Measurements from ENCODE around the gene ATG3. TPM values are rescaled to one million over a fixed set of nuclear protein-coding genes. Genes with fewer than 3 reads are reported as not detected.

Gene ATG3
- total and polyA plus RNA-seq, 9 of the 15 experiments (the other 6 are each of a cell fraction or from before 2014, with no cell fraction given), result 48.7 to 107 (median 64.7) TPM

DNA sequence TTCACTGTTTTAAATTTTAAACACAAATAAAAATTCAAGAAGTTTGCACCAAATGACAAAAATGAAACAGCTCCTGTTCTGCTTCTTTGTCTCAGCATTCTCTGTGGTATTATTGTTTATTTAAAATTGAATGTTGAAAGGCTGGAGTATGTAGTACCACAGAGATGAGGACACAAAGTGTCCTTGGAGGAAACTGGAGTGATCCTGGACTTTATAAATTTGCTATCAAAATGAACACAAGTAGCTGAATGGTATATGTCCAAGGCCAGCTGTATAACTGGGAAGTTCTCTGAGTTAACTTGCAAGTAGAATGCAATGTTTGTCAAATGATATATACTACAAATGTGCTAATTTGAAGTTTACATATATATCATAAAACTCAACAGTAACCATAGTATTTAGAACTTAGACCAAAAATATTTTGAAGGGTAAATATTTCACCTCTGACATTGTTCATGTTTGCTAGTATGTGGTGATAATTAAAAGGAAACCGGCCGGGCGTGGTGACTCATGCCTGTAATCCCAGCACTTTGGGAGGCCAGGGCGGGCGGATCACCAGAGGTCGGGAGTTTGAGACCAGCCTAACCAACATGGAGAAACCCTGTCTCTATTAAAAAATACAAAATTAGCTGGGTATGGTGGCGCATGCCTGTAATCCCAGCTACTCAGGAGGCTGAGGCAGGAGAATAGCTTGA is 74.8 kb downstream of the ATG3 start:
- Histone ChIP-seq H3K9me3 (replicated peaks; ENCODE audit: control insufficient read depth, insufficient read depth, low read depth, low read length) (no peaks in the 10 kb centered on the region), H3K9me1 (ENCODE audit: control insufficient read depth, insufficient read depth, low read length) (no peaks in the 10 kb centered on the region), H3K79me2 (ENCODE audit: control insufficient read depth, insufficient read depth, low read length) (no peaks in the 10 kb centered on the region), H4K20me1 (replicated peaks; ENCODE audit: control insufficient read depth, insufficient read depth, low read length) (no peaks in the 10 kb centered on the region), H3K4me1 (replicated peaks in 1 of 2; ENCODE audit: control insufficient read depth in 2 of 2, insufficient read depth in 2 of 2, low read length in 2 of 2) (no peaks in the 10 kb centered on the region), H3K4me3 (no peak overlapping the region), H3K36me3 (ENCODE audit: control insufficient read depth, insufficient read depth, low read length) (no peaks in the 10 kb centered on the region), H3K27ac (ENCODE audit: extremely low read depth, low read depth, low read length) (no peak overlapping the region), H2AFZ (ENCODE audit: low read depth, low read length) (no peak overlapping the region), H3K9ac (ENCODE audit: insufficient read depth in 1 of 2, low read depth in 2 of 2, low read length in 2 of 2) (no peak overlapping the region), H3K27me3 (ENCODE audit: control insufficient read depth in 2 of 2, insufficient read depth in 2 of 2, low read length in 2 of 2) (no peaks in the 10 kb centered on the region; a peak in 1 of 5 replicates), H3K4me2 (ENCODE audit: insufficient read depth, low read length) (no peak overlapping the region)
- FAIRE-seq, result no peak
- no TSS peak for BruUV-seq (replicated peaks)
- intact Hi-C loops (cut with micrococcal nuclease), result no loop called here
- ATAC-seq, result no peak
- POLR2A ChIA-PET, result no interaction called here
- TF ChIP-seq ATF1 (CRISPR knock-in tag; IDR thresholded peaks at IDR 0.05) (no peak), ATF1 (tag; IDR thresholded peaks at IDR 0.05) (no peak), SREBF1 (IDR thresholded peaks at IDR 0.05; ENCODE audit: borderline replicate concordance, low read depth, low read length) (no peak), RBM39 (optimal IDR thresholded peaks at IDR 0.05; ENCODE audit: low read depth, low read length) (no peak), GTF2F1 (IDR thresholded peaks at IDR 0.05; ENCODE audit: low read depth, low read length) (no peak), TEAD2 (tag; IDR thresholded peaks at IDR 0.05) (no peak), HDAC1 (IDR thresholded peaks at IDR 0.05) (no peak), POLR2AphosphoS2 (IDR thresholded peaks at IDR 0.05; ENCODE audit: low read length) (no peak), ZNF766 (CRISPR knock-in tag; conservative IDR thresholded peaks at IDR 0.05) (no peak), CAMTA2 (CRISPR knock-in tag; conservative IDR thresholded peaks at IDR 0.05) (no peak), JUN (IDR thresholded peaks at IDR 0.05; ENCODE audit: borderline replicate concordance, low read depth, low read length) (no peak), JUN (CRISPR knock-in tag; IDR thresholded peaks at IDR 0.05; ENCODE audit: borderline replicate concordance) (no peak), RFX5 (IDR thresholded peaks at IDR 0.05; ENCODE audit: low read depth, low read length) (no peak), ZNF224 (CRISPR knock-in tag; IDR thresholded peaks at IDR 0.05) (no peak), NFATC3 (IDR thresholded peaks at IDR 0.05) (no peak), U2AF1 (optimal IDR thresholded peaks at IDR 0.05; ENCODE audit: low read depth, low read length) (no peak)
- TF ChIP-seq, protein P1, sequence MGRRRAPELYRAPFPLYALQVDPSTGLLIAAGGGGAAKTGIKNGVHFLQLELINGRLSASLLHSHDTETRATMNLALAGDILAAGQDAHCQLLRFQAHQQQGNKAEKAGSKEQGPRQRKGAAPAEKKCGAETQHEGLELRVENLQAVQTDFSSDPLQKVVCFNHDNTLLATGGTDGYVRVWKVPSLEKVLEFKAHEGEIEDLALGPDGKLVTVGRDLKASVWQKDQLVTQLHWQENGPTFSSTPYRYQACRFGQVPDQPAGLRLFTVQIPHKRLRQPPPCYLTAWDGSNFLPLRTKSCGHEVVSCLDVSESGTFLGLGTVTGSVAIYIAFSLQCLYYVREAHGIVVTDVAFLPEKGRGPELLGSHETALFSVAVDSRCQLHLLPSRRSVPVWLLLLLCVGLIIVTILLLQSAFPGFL (CRISPR knock-in tag; IDR thresholded peaks at IDR 0.05), result no peak
- TF ChIP-seq, protein P2, sequence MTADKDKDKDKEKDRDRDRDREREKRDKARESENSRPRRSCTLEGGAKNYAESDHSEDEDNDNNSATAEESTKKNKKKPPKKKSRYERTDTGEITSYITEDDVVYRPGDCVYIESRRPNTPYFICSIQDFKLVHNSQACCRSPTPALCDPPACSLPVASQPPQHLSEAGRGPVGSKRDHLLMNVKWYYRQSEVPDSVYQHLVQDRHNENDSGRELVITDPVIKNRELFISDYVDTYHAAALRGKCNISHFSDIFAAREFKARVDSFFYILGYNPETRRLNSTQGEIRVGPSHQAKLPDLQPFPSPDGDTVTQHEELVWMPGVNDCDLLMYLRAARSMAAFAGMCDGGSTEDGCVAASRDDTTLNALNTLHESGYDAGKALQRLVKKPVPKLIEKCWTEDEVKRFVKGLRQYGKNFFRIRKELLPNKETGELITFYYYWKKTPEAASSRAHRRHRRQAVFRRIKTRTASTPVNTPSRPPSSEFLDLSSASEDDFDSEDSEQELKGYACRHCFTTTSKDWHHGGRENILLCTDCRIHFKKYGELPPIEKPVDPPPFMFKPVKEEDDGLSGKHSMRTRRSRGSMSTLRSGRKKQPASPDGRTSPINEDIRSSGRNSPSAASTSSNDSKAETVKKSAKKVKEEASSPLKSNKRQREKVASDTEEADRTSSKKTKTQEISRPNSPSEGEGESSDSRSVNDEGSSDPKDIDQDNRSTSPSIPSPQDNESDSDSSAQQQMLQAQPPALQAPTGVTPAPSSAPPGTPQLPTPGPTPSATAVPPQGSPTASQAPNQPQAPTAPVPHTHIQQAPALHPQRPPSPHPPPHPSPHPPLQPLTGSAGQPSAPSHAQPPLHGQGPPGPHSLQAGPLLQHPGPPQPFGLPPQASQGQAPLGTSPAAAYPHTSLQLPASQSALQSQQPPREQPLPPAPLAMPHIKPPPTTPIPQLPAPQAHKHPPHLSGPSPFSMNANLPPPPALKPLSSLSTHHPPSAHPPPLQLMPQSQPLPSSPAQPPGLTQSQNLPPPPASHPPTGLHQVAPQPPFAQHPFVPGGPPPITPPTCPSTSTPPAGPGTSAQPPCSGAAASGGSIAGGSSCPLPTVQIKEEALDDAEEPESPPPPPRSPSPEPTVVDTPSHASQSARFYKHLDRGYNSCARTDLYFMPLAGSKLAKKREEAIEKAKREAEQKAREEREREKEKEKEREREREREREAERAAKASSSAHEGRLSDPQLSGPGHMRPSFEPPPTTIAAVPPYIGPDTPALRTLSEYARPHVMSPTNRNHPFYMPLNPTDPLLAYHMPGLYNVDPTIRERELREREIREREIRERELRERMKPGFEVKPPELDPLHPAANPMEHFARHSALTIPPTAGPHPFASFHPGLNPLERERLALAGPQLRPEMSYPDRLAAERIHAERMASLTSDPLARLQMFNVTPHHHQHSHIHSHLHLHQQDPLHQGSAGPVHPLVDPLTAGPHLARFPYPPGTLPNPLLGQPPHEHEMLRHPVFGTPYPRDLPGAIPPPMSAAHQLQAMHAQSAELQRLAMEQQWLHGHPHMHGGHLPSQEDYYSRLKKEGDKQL (CRISPR knock-in tag; IDR thresholded peaks at IDR 0.05; ENCODE audit: borderline replicate concordance), result no peak
- 3% methylated on average over 6 of the region's 7 CpGs for WGBS (ENCODE audit: insufficient coverage, low coverage, missing lambda C conversion rate)
- CTCF ChIA-PET (ENCODE audit: low intra/inter-chr PET ratio), result no interaction called here
- in situ Hi-C loops (cut with MboI), result no loop called here
- no peak for DNase-seq (ENCODE audit: extremely low read depth in 1 of 4, low spot score in 3 of 4)
